ENCODE measurements around the gene ZNF423. TPM values are rescaled to one million over a fixed set of nuclear protein-coding genes. Genes with fewer than 3 reads are reported as not detected.

ZNF423 gene
- total RNA-seq, 1 experiment from 2014 or later: 0.20 TPM

DNA sequence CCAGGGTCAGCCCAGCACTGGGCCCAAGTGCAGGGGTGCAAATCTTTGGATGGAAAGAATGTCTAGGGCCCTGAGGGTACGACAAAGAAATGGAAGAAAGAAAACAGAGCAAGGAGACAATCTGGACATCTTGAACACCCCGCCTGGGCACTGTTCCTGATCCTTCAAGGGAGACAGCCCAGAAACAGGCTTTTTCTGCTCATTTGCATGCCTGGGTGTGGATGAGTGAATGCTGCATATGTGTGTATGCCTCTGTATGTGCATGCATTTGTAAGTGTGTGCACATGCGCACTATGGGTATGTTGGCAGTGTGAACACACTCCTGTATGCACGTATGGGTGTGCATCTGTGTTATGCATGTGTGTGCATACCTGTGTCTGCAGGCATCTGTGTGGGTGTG, 79.2 kb downstream of the ZNF423 start:
- H3K27me3 ChIP-seq (replicated peaks; ENCODE audit: control insufficient read depth, insufficient read depth, low read length): peaks cover 1% of the 10 kb centered on the region
- no peak overlapping the region for H3K4me3 ChIP-seq (ENCODE audit: low read depth, low read length)
- H3K27me3 Mint-ChIP-seq (ENCODE audit: insufficient read depth, unreplicated experiment): peaks cover 14% of the 10 kb centered on the region
- no peaks in the 10 kb centered on the region for H3K36me3 Mint-ChIP-seq (ENCODE audit: insufficient read depth, unreplicated experiment)
- no peak for DNase-seq
- ChIA-PET CTCF (no interaction called here), POLR2A (no interaction called here)
- no peak overlapping the region for H3K27ac Mint-ChIP-seq (ENCODE audit: unreplicated experiment)
- H3K36me3 ChIP-seq (ENCODE audit: control insufficient read depth, insufficient read depth, low read length): no peaks in the 10 kb centered on the region
- H3K4me1 Mint-ChIP-seq (ENCODE audit: low read depth, unreplicated experiment): no peaks in the 10 kb centered on the region
- H3K9me3 Mint-ChIP-seq (ENCODE audit: unreplicated experiment): no peaks in the 10 kb centered on the region
- H3K4me3 Mint-ChIP-seq (ENCODE audit: unreplicated experiment): no peak overlapping the region
- H3K9me3 ChIP-seq: 0 out of 2 replicates have a peak, but pooled peaks cover 1% of the 10 kb centered on the region
- BruUV-seq (replicated peaks): no TSS peak
- no peaks in the 10 kb centered on the region for H3K4me1 ChIP-seq
- TF ChIP-seq, protein P1, sequence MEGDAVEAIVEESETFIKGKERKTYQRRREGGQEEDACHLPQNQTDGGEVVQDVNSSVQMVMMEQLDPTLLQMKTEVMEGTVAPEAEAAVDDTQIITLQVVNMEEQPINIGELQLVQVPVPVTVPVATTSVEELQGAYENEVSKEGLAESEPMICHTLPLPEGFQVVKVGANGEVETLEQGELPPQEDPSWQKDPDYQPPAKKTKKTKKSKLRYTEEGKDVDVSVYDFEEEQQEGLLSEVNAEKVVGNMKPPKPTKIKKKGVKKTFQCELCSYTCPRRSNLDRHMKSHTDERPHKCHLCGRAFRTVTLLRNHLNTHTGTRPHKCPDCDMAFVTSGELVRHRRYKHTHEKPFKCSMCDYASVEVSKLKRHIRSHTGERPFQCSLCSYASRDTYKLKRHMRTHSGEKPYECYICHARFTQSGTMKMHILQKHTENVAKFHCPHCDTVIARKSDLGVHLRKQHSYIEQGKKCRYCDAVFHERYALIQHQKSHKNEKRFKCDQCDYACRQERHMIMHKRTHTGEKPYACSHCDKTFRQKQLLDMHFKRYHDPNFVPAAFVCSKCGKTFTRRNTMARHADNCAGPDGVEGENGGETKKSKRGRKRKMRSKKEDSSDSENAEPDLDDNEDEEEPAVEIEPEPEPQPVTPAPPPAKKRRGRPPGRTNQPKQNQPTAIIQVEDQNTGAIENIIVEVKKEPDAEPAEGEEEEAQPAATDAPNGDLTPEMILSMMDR (IDR thresholded peaks at IDR 0.05; ENCODE audit: insufficient read depth in 1 of 2, low read depth in 1 of 2, low read length in 1 of 2, severe bottlenecking in 1 of 2, unreplicated experiment in 1 of 2): no peak
- intact Hi-C loops (cut with micrococcal nuclease; ENCODE audit: unreplicated experiment): no loop called here

DNA sequence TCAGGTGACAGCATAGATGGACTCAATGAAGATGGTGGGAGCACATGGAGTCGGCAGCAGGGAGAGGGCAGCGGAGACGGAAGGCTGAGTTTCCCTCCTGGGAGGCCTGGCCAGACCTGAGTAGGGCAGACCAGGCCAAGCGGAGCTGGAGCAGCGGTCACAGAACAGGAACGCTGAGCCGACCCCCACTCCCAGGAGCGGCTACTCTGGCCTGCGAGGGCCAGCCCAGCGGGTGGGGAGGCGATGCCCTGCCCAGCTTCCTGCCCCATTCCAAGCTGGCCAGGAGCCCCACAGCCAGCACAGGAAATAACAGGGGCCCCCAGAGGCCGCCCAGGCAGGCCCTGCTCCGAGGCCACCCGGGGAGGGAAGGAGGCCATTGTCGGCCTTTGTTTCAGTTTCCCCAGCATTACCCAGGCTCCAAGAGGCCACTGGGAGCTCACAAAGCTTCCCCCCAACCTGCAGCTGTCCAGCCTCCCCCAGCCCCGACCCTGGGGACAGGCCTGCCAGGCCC, 79.8 kb downstream of the ZNF423 start:
- peaks cover 12% of the 10 kb centered on the region for H3K27me3 Mint-ChIP-seq (ENCODE audit: insufficient read depth, unreplicated experiment)
- H3K4me1 ChIP-seq: no peaks in the 10 kb centered on the region
- intact Hi-C loops (cut with micrococcal nuclease; ENCODE audit: unreplicated experiment): no loop called here
- no peaks in the 10 kb centered on the region for H3K9me3 Mint-ChIP-seq (ENCODE audit: unreplicated experiment)
- no peaks in the 10 kb centered on the region for H3K36me3 Mint-ChIP-seq (ENCODE audit: insufficient read depth, unreplicated experiment)
- H3K27ac Mint-ChIP-seq (ENCODE audit: unreplicated experiment): no peak overlapping the region
- BruUV-seq (replicated peaks): no TSS peak
- peaks cover 1% of the 10 kb centered on the region; the same call in 1 of the 2 replicates for H3K27me3 ChIP-seq (replicated peaks; ENCODE audit: control insufficient read depth, insufficient read depth, low read length)
- H3K36me3 ChIP-seq (ENCODE audit: control insufficient read depth, insufficient read depth, low read length): no peaks in the 10 kb centered on the region
- H3K4me3 Mint-ChIP-seq (ENCODE audit: unreplicated experiment): no peak overlapping the region
- no peak for DNase-seq
- no peak overlapping the region for H3K4me3 ChIP-seq (ENCODE audit: low read depth, low read length)
- CTCF ChIA-PET: no interaction called here
- 0 out of 2 replicates have a peak, but pooled peaks cover 3% of the 10 kb centered on the region for H3K9me3 ChIP-seq
- POLR2A ChIA-PET: interaction anchor here (0.6 kb wide), 1 partner anchor 462 kb away, joined by 7 read pairs; no protein-coding TSS in a partner anchor
- TF ChIP-seq, protein P1 (IDR thresholded peaks at IDR 0.05; ENCODE audit: insufficient read depth in 1 of 2, low read depth in 1 of 2, low read length in 1 of 2, severe bottlenecking in 1 of 2, unreplicated experiment in 1 of 2): no peak
- no peaks in the 10 kb centered on the region for H3K4me1 Mint-ChIP-seq (ENCODE audit: low read depth, unreplicated experiment)

DNA sequence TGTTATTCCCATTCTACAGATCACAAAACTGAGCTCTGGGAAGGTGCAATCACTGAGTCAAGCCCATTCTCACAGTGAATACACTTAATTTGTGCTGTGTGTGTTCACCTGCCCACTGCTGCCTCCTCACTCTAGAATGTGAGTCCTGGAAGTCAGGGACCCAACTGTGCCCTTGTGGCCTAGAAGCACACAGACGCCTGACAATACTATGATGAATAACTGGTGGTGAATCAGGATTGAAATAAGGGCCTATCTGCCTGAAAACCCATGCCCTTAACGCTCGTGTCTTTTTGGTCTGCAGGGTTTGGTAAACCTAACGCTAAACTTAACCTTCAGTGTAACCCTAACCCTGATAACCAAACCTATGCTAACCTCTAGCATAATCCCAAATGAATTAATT, 80.3 kb downstream of the ZNF423 start:
- intact Hi-C loops (cut with micrococcal nuclease; ENCODE audit: unreplicated experiment): no loop called here
- Histone ChIP-seq H3K4me3 (ENCODE audit: low read depth, low read length) (no peak overlapping the region), H3K9me3 (0 out of 2 replicates have a peak, but pooled peaks cover 3% of the 10 kb centered on the region), H3K4me1 (no peaks in the 10 kb centered on the region), H3K27me3 (replicated peaks; ENCODE audit: control insufficient read depth, insufficient read depth, low read length) (peaks cover 1% of the 10 kb centered on the region; the same call in 1 of the 2 replicates), H3K36me3 (ENCODE audit: control insufficient read depth, insufficient read depth, low read length) (no peaks in the 10 kb centered on the region)
- Mint-ChIP-seq H3K27me3 (ENCODE audit: insufficient read depth, unreplicated experiment) (peaks cover 6% of the 10 kb centered on the region), H3K4me3 (ENCODE audit: unreplicated experiment) (no peak overlapping the region), H3K4me1 (ENCODE audit: low read depth, unreplicated experiment) (no peaks in the 10 kb centered on the region), H3K9me3 (ENCODE audit: unreplicated experiment) (no peaks in the 10 kb centered on the region), H3K36me3 (ENCODE audit: insufficient read depth, unreplicated experiment) (no peaks in the 10 kb centered on the region), H3K27ac (ENCODE audit: unreplicated experiment) (no peak overlapping the region)
- no TSS peak for BruUV-seq (replicated peaks)
- POLR2A ChIA-PET: interaction anchor here (0.6 kb wide), 1 partner anchor 463 kb away, joined by 7 read pairs; no protein-coding TSS in a partner anchor
- TF ChIP-seq, protein P1 (IDR thresholded peaks at IDR 0.05; ENCODE audit: insufficient read depth in 1 of 2, low read depth in 1 of 2, low read length in 1 of 2, severe bottlenecking in 1 of 2, unreplicated experiment in 1 of 2): no peak
- DNase-seq: no peak
- CTCF ChIA-PET: no interaction called here
